GM18498 (cell line): ENCODE measurements around the gene PARD3.
"Not testable (repeated sequence)": the region's sequence is repeated elsewhere in the genome, so short reads cannot be mapped to it uniquely, and the experiment has no call there.

ENCODE experiments used
- ATAC-seq: cut with Tn5 transposase; IDR thresholded peaks from one replicate; pipeline ENCODE4 v1.9.1; 2021; ENCODE audit warnings: mild to moderate bottlenecking, moderate library complexity; ENCODE audit not compliant: unreplicated experiment

The PARD3 gene

DNA sequence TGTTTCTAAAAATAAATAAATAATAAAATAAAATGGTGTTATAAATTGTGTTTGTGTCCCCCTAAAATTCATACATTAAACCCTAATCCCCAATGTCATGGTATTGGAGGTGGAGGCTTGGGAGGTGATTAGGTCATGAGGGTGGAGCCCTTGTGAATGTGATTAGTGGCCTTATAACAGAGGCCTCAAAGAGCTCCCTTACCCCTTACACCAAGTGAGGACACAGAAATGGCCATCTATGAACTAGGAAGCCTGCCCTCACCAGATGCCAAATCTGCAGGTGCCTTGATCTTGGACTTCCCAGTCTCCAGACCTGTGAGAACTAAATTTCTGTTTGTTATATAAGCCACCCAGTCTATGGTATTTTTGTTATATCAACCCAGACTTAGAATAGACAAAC lies 738.7 kb downstream of the PARD3 start:
- no peak for ATAC-seq

- no peak for ATAC-seq
Observed at GRCh38 chr10:34075254-34075926, 739.7 kb downstream of the PARD3 start.

DNA sequence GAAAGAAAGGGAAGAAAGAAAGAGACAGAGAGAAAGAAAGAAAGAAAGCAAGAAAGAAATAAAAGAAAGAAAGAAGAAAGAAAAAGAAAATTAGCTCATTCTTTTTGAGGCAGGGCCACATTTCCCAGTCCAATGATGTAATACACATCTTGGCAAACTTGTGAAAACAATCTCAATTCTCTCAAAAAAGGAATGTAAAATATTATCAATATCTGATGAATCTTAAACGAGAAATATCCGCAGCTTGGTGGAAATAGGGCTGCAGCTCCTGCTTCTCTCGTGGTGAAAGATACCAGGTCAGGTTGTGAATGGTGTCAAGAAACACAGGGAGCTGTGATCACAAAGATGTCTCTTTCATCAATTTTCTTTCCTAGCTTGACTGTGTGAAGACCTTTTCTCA lies 741.0 kb downstream of the PARD3 start:
- ATAC-seq: no peak

GRCh38 chr10:34067741-34068140 lies 747.4 kb downstream of the PARD3 start:
- ATAC-seq: not testable (repeated sequence)

DNA sequence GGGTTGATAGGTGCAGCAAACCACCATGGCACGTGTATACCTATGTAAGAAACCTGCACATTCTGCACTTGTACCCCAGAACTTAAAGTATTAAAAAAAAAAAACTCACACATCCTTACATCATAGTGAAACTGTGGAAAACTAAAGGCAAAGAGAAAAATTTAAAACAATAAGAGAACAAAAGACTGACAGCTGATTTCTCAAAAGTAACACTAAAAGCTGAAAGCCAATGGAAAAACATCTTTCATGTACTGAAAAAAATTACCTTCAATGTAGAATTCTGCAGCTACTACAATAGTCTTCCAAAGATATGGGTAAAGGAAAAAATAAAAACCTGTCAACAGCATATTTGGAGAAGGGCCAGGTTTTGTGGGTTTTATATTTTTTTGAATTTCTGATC lies 751.5 kb downstream of the PARD3 start:
- ATAC-seq: no peak

DNA sequence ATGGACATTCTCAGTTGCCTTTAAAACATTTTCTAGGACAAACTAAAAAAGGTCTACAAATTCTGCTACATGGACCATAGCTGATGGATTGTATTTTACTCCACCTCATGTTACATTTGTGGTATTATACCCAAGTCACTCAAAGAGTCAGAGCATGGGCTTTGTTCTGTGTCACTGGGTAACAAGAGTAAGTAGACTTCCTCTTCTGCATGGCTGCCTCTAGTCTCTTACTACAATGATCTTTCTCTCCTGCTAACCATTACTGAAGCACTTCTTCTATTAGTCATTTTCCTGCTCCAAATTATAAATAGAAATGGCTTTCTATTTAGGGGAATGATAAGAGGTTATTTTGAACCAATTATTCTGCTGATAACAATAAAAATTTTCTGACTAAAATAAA lies 753.3 kb downstream of the PARD3 start:
- no peak for ATAC-seq
